Measurements from ENCODE around the gene TBC1D8B. TPM values are rescaled to one million over a fixed set of nuclear protein-coding genes. Genes with fewer than 3 reads are reported as not detected.
"Not testable (repeated sequence)": the region's sequence is repeated elsewhere in the genome, so short reads cannot be mapped to it uniquely, and the experiment has no call there.

TBC1D8B gene
- total RNA-seq, 4 donors from 2014 or later: 3.5 to 9.5 (median 7.0) TPM

GRCh38 chrX:106802063-106802387 is 448 bp upstream of the TBC1D8B start:
- DNase-seq (ENCODE audit: low spot score): no peak
- ATAC-seq (ENCODE audit: low FRiP score): peak; percentile 73
- no peak for TF ChIP-seq CTCF (IDR thresholded peaks at IDR 0.05)

- ATAC-seq (ENCODE audit: low FRiP score) (no peak), DNase-seq (ENCODE audit: low spot score) (no peak)
- no peak for TF ChIP-seq CTCF (IDR thresholded peaks at IDR 0.05)
Measured at GRCh38 chrX:106811131-106811910, 8.8 kb downstream of the TBC1D8B start.

GRCh38 chrX:106812930-106813329 is 10.5 kb downstream of the TBC1D8B start:
- DNase-seq (ENCODE audit: low spot score); ATAC-seq (ENCODE audit: low FRiP score): not testable (repeated sequence)

GRCh38 chrX:106814093-106814492 is 11.6 kb downstream of the TBC1D8B start:
- not testable (repeated sequence) for ATAC-seq (ENCODE audit: low FRiP score)

GRCh38 chrX:106862972-106863688 is 60.7 kb downstream of the TBC1D8B start:
- TF ChIP-seq CTCF (IDR thresholded peaks at IDR 0.05): no peak
- ATAC-seq (ENCODE audit: low FRiP score): no peak
- no peak for DNase-seq (ENCODE audit: low spot score)

More at GRCh38 chrX:106814093-106814492, 11.6 kb downstream of the TBC1D8B start:
- DNase-seq (ENCODE audit: low spot score): not testable (repeated sequence)

DNA sequence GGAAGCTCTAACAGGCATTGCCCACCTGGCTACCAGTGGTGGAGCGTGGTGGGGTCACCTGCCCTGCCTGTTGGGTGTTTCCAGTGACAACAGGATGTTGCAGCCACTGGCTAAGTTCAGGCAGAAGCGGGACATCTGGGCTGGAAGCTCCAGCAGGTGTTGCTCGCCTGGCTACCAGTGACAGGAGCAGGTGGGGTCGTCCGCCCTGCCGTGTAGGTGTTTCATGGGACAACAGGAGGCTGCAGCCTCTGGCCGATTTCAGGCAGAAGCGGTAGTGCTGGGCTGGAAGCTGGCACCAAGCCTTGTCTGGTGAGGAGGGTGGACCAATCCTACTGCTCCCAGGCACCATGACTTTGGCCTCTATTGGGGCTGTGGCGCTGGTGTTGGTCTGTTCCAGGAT is 61.2 kb downstream of the TBC1D8B start:
- ATAC-seq (ENCODE audit: low FRiP score): no peak
- no peak for DNase-seq (ENCODE audit: low spot score)
- no peak for TF ChIP-seq CTCF (IDR thresholded peaks at IDR 0.05)

DNA sequence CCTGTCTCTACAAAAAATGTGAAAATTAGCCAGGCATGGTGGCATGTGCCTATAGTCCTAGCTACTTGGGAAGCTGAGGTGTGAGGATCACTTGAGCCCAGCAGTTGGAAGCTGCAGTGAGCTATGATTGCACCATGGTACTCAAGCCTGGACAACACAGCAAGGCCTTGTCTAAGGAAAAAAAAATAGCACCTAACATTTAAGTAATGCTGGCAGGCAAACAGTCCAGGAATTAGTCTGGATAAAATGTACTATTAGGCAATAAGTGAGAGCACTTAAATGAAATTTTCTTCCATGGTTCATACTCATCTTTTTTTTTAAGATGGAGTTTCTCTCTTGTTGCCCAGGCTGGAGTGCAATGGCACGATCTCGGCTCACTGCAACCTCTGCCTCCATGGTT is 70.3 kb downstream of the TBC1D8B start:
- DNase-seq (ENCODE audit: low spot score); ATAC-seq (ENCODE audit: low FRiP score): not testable (repeated sequence)

GRCh38 chrX:106874075-106874474 is 71.6 kb downstream of the TBC1D8B start:
- DNase-seq (ENCODE audit: low spot score) (no peak), ATAC-seq (ENCODE audit: low FRiP score) (no peak)
- peak in 1 of 3 donors; percentile 21 for TF ChIP-seq CTCF (IDR thresholded peaks at IDR 0.05)
